Natural killer cell (primary cell): Measurements from ENCODE around the gene CARD6. TPM values are rescaled to one million over a fixed set of nuclear protein-coding genes. Genes with fewer than 3 reads are reported as not detected.
A peak's percentile ranks its signal among the peaks of the same experiment; 100 is the strongest.
"Not testable (repeated sequence)": the region's sequence is repeated elsewhere in the genome, so short reads cannot be mapped to it uniquely, and the experiment has no call there.

Source experiments
- ATAC-seq, 3 donors: fragments of 150-1000 bp in 2 of 3; fragments of 200-7000 bp in 1 of 3; cut with Tn5 transposase; 1 replicate in 1 of 3; 2 replicates in 2 of 3; pipeline ENCODE4 v1.10.0; 2021; ENCODE audit warnings: mild to moderate bottlenecking in 2 of 3, moderate library complexity in 2 of 3
- DNase-seq, 2 donors: peaks; one replicate each; pipeline versions ENCODE4 v3.0.0 to v3.0.0-alpha.2; 2013 to 2021; ENCODE audit warnings: mixed read lengths in 1 of 2
- H3K27ac ChIP-seq: one replicate; pipeline ENCODE4 v1.5.1; 2013; ENCODE audit warnings: mild to moderate bottlenecking, low read length
- H3K27me3 ChIP-seq: one replicate; pipeline ENCODE4 v1.6.1; 2013; ENCODE audit warnings: low read length; ENCODE audit not compliant: control insufficient read depth, insufficient read depth
- H3K36me3 ChIP-seq: one replicate; pipeline ENCODE4 v1.6.1; 2013; ENCODE audit warnings: low read length; ENCODE audit not compliant: control insufficient read depth, insufficient read depth
- H3K4me1 ChIP-seq: one replicate; pipeline ENCODE4 v1.6.1; 2013; ENCODE audit warnings: low read length; ENCODE audit not compliant: control insufficient read depth, insufficient read depth
- H3K4me3 ChIP-seq: one replicate; pipeline ENCODE4 v1.5.1; 2013; ENCODE audit warnings: low read length
- H3K9me3 ChIP-seq: one replicate; pipeline ENCODE4 v1.6.1; 2013; ENCODE audit warnings: low read length; ENCODE audit not compliant: control insufficient read depth, insufficient read depth
- H3K27ac Mint-ChIP-seq, 2 donors: one replicate each; pipeline ENCODE4 v1.8.0; 2022; ENCODE audit warnings: mild to moderate bottlenecking in 2 of 2, mixed read lengths in 2 of 2, moderate library complexity in 1 of 2
- H3K27me3 Mint-ChIP-seq, 2 donors: one replicate each; pipeline ENCODE4 v1.8.0; 2022; ENCODE audit warnings: low read depth in 2 of 2, mixed read lengths in 2 of 2
- H3K36me3 Mint-ChIP-seq: one replicate; pipeline ENCODE4 v1.8.0; 2022; ENCODE audit warnings: mixed read lengths
- H3K4me1 Mint-ChIP-seq, 2 donors: one replicate each; pipeline ENCODE4 v1.8.0; 2022; ENCODE audit warnings: mixed read lengths in 2 of 2
- H3K4me3 Mint-ChIP-seq: one replicate; pipeline ENCODE4 v1.8.0; 2022; ENCODE audit warnings: mild to moderate bottlenecking, moderate library complexity, mixed read lengths
- H3K9me3 Mint-ChIP-seq, 2 donors: one replicate each; pipeline ENCODE4 v1.8.0; 2022; ENCODE audit warnings: mixed read lengths in 2 of 2
- CTCF ChIP-seq: fragments of 200-600 bp; IDR thresholded peaks from one replicate; pipeline ENCODE4 v1.8.0; 2022; ENCODE audit warnings: antibody characterized with exemption
- WGBS: methylation state at CpG from one replicate; pipeline ENCODE4 v1.1.7; 2013; ENCODE audit warnings: missing lambda C conversion rate; ENCODE audit not compliant: insufficient coverage; 5-methylcytosine and 5-hydroxymethylcytosine counted together
- intact Hi-C: fragments of 100-400 bp; cut with micrococcal nuclease; formaldehyde crosslinking; loops from one replicate; pipeline ENCODE4 v1.14.2; 2022
- total RNA-seq, 4 donors: library from RNA; stranded (reverse); fragments of 120-200 nt in 1 of 4; gene quantifications; one replicate each; pipeline versions ENCODE4 v1.2.3 to v1.2.4, GENCODE V29; 2013 to 2022

The CARD6 gene
- total RNA-seq, 3 donors from 2014 or later (not counting 1 experiment from before 2014, with no cell fraction given), result 3.4 to 5.2 (median 3.9) TPM

- Mint-ChIP-seq H3K4me3 (no peak overlapping the region), H3K27ac (no peak overlapping the region), H3K4me1 (no peaks in the 10 kb centered on the region), H3K36me3 (no peaks in the 10 kb centered on the region), H3K9me3 (no peaks in the 10 kb centered on the region), H3K27me3 (peaks cover 7% of the 10 kb centered on the region in 2 donors)
- 90% methylated on average over 4 of the region's 6 CpGs for WGBS
- ATAC-seq, result no peak
- intact Hi-C loops, result loop anchor here (5.0 kb wide), 1 partner anchor 1295 kb away; no protein-coding TSS in a partner anchor
- Histone ChIP-seq H3K9me3 (peaks cover 3% of the 10 kb centered on the region), H3K27me3 (no peaks in the 10 kb centered on the region), H3K4me1 (no peaks in the 10 kb centered on the region), H3K36me3 (no peaks in the 10 kb centered on the region), H3K4me3 (no peak overlapping the region), H3K27ac (no peak overlapping the region)
- DNase-seq, result no peak
- TF ChIP-seq CTCF, result no peak
Measured at GRCh38 chr5:40877371-40877988, 36.3 kb downstream of the CARD6 start.

GRCh38 chr5:40879163-40879942, 38.2 kb downstream of the CARD6 start:
- Mint-ChIP-seq H3K36me3 (no peaks in the 10 kb centered on the region), H3K27ac (no peak overlapping the region), H3K4me1 (no peaks in the 10 kb centered on the region), H3K4me3 (no peak overlapping the region), H3K27me3 (peaks cover 4 to 7% of the 10 kb centered on the region in 2 donors), H3K9me3 (no peaks in the 10 kb centered on the region)
- Histone ChIP-seq H3K9me3 (peaks cover 3% of the 10 kb centered on the region), H3K4me3 (no peak overlapping the region), H3K4me1 (no peaks in the 10 kb centered on the region), H3K27me3 (no peaks in the 10 kb centered on the region), H3K36me3 (no peaks in the 10 kb centered on the region), H3K27ac (no peak overlapping the region)
- peak in 1 of 2 donors; percentile 47 for DNase-seq
- ATAC-seq, result peak in 1 of 3 donors; percentile 59
- TF ChIP-seq CTCF, result peak; percentile 85
- 66% methylated on average over 3 of the region's 10 CpGs for WGBS
- intact Hi-C loops, result loop anchor here (1.0 to 5.0 kb wide), 3 partner anchors 124 to 1297 kb away; partner anchors contain the start of gene TTC33

- no peaks in the 10 kb centered on the region for H3K4me1 ChIP-seq
- no peaks in the 10 kb centered on the region for H3K36me3 ChIP-seq
- no peaks in the 10 kb centered on the region for H3K9me3 Mint-ChIP-seq
- peaks cover 4 to 10% of the 10 kb centered on the region in 2 donors for H3K27me3 Mint-ChIP-seq
- H3K36me3 Mint-ChIP-seq, result no peaks in the 10 kb centered on the region
- H3K4me3 Mint-ChIP-seq, result no peak overlapping the region
- H3K9me3 ChIP-seq, result peaks cover 3% of the 10 kb centered on the region
- TF ChIP-seq CTCF, result no peak
- intact Hi-C loops, result no loop called here
- ATAC-seq, result no peak
- no peak for DNase-seq
- WGBS, result 84% methylated on average over 4 of the region's 4 CpGs
- H3K27ac Mint-ChIP-seq, result no peak overlapping the region
- H3K27me3 ChIP-seq, result no peaks in the 10 kb centered on the region
- H3K4me1 Mint-ChIP-seq, result no peaks in the 10 kb centered on the region
- H3K4me3 ChIP-seq, result no peak overlapping the region
- no peak overlapping the region for H3K27ac ChIP-seq
Measured at GRCh38 chr5:40882291-40882690, 41.1 kb downstream of the CARD6 start.

- 86% methylated on average over 1 of the region's 1 CpG for WGBS
- H3K36me3 Mint-ChIP-seq, ATAC-seq, H3K36me3 ChIP-seq, intact Hi-C loops, H3K4me3 Mint-ChIP-seq, H3K27ac ChIP-seq, DNase-seq, H3K27ac Mint-ChIP-seq, H3K4me1 ChIP-seq, H3K9me3 ChIP-seq, H3K4me1 Mint-ChIP-seq, H3K27me3 ChIP-seq, H3K9me3 Mint-ChIP-seq, H3K4me3 ChIP-seq: not testable (repeated sequence)
- peaks cover 5 to 11% of the 10 kb centered on the region in 2 donors for H3K27me3 Mint-ChIP-seq
Measured at GRCh38 chr5:40883051-40883450, 41.9 kb downstream of the CARD6 start.

GRCh38 chr5:40895440-40896425, 54.6 kb downstream of the CARD6 start:
- 85% methylated on average over 10 of the region's 10 CpGs for WGBS
- H3K27me3 Mint-ChIP-seq, result peaks cover 6 to 16% of the 10 kb centered on the region in 2 donors
- H3K4me3 ChIP-seq, intact Hi-C loops, H3K27ac ChIP-seq, DNase-seq, ATAC-seq, H3K9me3 ChIP-seq, H3K27ac Mint-ChIP-seq, H3K27me3 ChIP-seq, H3K4me1 ChIP-seq, H3K4me3 Mint-ChIP-seq, H3K36me3 ChIP-seq, H3K9me3 Mint-ChIP-seq, H3K36me3 Mint-ChIP-seq, H3K4me1 Mint-ChIP-seq: not testable (repeated sequence)
